ENCODE results near the gene CHMP4A.

The CHMP4A gene, protein sequence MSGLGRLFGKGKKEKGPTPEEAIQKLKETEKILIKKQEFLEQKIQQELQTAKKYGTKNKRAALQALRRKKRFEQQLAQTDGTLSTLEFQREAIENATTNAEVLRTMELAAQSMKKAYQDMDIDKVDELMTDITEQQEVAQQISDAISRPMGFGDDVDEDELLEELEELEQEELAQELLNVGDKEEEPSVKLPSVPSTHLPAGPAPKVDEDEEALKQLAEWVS

GRCh38 chr14:24212924-24213865, at the start of gene CHMP4A:
Gene CHMP4A, minus strand, starts transcription at chr14:24213488. Its CDS starts 49 bp downstream, at chr14:24213439.
- FAIRE-seq (peak; percentile 92), DNase-seq (ENCODE audit: low spot score) (peak; percentile 97)

DNA sequence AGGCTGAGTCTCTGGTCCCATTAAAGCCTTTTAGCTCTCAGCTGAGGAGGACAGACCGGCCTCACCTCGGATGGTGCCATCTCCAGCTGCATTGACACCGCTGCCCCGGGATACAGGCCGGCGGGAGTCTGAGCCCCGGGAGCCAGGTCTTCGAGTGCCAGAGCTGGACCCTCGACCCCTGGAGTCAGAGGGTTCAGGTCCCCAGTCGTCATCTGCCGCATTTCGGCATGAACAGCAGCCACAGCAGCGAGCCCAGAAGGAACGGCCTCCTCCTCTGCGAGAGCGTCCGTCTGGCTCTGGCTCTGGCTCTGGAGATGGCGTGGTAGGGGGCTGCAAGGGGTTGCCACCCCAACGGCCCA, 48.7 kb upstream of the CHMP4A start:
- FAIRE-seq (no peak), DNase-seq (ENCODE audit: low spot score) (no peak)

- DNase-seq (ENCODE audit: low spot score) (no peak), FAIRE-seq (no peak)
These were observed 48.1 kb upstream of the CHMP4A start for GRCh38 chr14:24261256-24261968.

DNA sequence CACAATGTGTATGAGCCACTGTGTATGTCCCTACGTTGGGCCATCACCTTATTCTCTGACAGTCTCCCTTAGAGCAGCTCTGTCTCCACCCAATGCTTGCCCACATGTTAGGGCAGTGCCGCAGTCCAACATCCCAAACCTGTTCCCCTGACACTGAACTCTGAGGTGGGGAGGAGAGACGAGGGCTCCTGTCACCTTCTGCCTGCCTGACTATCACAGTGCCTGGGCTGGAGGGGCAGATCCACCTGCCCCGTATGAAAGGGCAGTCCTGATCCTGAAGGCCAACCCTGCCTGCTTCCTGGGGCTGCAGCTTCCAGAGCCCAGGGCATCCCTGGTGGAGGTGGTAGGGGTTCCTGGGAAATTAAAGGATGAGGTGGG, 47.5 kb upstream of the CHMP4A start:
- DNase-seq (ENCODE audit: low spot score): no peak
- FAIRE-seq: no peak

DNA sequence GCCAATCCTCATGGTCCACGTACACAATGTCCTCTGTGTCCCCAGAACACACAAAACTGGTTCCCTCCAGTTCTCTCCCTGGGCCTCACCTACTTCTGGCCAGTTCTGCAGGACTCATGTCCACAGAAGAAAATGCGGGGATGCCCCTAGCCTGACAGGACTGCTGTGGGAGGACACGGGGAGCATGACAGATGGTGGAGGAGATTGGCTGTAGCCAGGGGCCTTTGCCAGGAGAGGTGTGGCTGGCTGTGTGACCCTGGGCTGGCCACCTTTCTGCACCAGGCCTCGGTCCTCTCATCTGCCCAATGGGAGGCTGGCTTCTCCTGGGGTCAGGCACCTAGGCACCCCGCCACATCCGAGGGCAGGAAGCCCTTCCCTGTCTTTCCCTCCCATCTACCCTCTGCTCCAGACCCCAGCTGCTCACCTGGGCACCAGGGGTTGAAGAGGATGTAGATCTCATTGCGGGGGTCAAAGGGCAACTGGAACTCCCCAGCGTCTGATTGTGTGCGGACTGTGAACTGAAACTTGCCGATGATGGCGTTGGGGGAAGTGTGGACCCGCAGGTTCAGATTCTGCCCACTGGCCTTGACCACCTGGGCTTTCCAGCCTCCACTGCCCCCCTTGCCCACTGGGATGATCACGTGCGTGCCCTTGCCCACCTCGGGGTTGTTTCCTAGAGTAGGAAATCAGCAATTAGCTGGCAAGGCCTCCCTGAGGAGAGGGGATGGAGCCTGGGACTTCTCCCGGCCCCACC, 46.9 kb upstream of the CHMP4A start:
- FAIRE-seq (no peak), DNase-seq (ENCODE audit: low spot score) (no peak)

DNA sequence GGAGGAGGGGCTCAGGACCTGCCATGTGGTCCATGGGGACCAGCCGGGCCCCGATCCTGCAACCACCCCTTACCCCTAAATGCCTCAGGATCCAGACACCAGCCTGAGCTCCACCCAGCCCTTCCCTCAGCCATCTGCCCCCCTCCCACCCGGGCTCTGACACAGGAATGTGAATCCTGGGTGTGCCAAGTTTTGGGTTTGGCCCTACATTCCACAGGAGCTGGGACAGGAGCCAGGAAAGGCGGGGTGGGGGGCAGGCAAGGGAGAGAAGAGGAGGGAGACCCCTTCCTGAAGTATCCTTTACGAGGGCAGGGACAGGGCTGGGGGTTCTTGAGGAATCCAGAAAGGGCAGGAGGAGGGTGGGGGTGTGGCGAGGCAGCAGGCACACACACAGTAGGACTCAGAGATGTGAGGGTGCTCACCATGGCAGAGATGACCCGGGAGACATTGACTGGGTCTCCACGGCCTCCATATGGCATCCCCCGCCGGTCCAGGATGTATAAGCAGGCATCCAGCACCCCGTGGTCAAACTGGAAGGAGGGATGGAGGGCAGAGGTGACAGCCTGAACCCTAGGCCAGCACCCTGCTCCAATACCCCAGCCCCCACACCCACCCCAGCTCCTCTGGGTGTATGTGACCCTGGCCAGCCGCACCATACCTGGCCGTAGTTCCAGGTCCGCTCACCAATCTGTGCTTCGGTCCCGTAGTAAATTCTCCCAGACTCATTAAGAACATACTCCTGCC, 46.2 kb upstream of the CHMP4A start:
- peak; percentile 30 for FAIRE-seq
- peak; percentile 86 for DNase-seq (ENCODE audit: low spot score)

DNA sequence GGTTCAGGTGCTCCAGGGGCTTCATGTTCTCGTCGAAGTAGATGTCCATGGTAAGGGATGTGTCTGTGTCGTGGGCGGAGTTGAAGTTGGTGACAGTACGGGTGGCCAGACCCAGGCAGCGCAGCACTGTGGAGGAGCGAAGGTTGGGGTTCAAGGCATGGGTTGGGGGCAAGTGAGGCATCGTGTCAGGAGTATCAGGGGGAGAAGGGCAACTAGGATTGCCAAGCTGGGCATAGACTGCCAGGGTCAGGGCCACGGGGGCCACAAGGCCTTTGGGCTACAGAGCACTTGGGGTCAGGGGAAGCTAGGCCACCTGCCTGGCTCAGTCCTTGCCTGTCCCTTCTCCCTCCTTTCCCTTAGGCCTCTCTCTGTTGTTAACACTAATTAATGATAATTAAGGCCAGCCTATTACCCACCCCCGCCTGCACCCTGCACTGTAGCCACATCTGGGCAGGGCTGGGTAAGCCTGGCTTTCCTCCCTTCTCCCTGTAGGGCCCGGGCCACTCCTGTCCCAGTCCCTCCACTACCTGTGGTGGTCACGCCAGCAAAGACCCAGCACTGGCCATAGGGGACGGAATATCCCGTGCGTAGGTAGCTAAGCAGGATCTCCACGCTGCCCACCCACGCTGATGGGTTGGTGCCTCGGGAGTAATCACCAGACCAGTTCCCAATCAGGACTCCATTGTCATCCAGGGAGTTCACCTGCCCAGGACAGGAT, 45.4 kb upstream of the CHMP4A start:
- no peak for FAIRE-seq

GRCh38 chr14:24258119-24258518, 44.8 kb upstream of the CHMP4A start:
- FAIRE-seq: no peak
- no peak for DNase-seq (ENCODE audit: low spot score)

More for the DNA sequence above, 45.4 kb upstream of the CHMP4A start:
- DNase-seq (ENCODE audit: low spot score): no peak

DNA sequence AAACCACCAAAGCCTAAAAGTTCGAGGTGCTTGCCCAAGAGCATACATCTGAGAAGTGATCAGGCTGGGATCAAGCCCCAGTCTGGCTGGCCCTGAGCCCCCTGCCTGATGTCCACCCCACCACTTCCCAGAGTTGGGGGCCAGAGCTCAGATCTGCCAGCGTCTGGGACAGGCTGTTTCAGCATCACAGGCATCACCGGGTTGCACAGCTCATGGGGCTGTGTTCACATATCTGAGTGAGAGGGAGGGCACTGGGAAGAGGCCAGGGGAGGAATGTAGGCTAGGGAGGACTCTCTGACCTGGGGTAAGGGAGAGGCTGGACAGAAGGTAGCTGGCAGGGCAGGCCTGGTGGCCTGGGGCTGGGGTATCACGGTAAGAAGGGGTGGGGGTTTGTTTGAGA, 43.7 kb upstream of the CHMP4A start:
- DNase-seq (ENCODE audit: low spot score): no peak
- no peak for FAIRE-seq

GRCh38 chr14:24255931-24256711, 42.8 kb upstream of the CHMP4A start:
- no peak for FAIRE-seq

GRCh38 chr14:24255438-24255837, 42.1 kb upstream of the CHMP4A start:
- FAIRE-seq (no peak), DNase-seq (ENCODE audit: low spot score) (no peak)

More at GRCh38 chr14:24255931-24256711, 42.8 kb upstream of the CHMP4A start:
- DNase-seq (ENCODE audit: low spot score): no peak

GRCh38 chr14:24254630-24255392, 41.5 kb upstream of the CHMP4A start:
- FAIRE-seq (no peak), DNase-seq (ENCODE audit: low spot score) (no peak)

- FAIRE-seq (no peak), DNase-seq (ENCODE audit: low spot score) (no peak)
These were observed 40.6 kb upstream of the CHMP4A start for GRCh38 chr14:24253936-24254335.

DNA sequence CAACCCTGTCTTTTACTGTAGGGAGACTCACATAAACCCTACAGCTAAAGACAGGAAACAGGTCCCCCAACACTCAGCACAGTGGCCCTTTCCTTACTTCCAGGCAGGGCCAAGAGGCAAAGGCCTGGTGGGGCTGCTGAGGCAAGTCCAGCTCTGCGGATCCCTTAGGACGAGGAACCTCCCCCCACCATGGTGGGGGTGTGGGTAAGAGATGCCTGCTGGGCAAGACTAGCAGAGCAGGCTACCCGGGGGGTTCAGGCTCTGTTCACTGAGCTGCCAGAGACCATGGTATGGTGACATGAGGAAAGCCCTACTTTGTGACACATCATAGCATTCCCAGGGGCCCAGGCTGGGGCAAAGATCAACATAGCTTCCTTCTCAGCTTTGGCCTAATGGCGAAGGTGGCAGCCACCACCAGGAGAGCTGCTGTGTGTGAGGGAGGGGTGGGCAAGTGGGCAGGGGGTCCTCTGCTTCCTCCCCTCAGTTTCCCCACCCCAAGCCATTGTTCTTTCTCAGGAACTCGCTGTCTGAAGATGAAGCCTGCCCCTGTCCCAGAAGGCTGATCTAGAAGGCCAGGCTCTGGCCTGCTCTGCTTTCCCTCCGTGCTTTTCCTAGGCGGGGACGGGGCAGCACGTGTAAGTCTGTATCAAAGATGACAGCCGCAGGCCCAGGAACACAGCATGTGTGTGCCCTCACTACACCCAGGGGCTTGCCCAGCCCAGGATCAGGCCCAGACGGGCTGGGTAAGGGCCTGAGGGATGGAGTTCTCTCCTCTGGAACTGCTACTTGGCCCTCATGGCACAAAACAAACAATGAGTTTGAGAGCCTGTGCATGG, 39.2 kb upstream of the CHMP4A start:
- FAIRE-seq: no peak
- DNase-seq (ENCODE audit: low spot score): no peak

GRCh38 chr14:24251880-24252288, 38.6 kb upstream of the CHMP4A start:
- no peak for FAIRE-seq
- DNase-seq (ENCODE audit: low spot score): no peak

- no peak for FAIRE-seq
- DNase-seq (ENCODE audit: low spot score): no peak
These were observed 37.1 kb upstream of the CHMP4A start for GRCh38 chr14:24250354-24250753.

GRCh38 chr14:24249230-24250021, 36.1 kb upstream of the CHMP4A start:
- no peak for FAIRE-seq

More at GRCh38 chr14:24249230-24250021, 36.1 kb upstream of the CHMP4A start:
- no peak for DNase-seq (ENCODE audit: low spot score)

Measured in urothelium cell line (cell line).